ENCODE data around the gene RFX4. TPM values are rescaled to one million over a fixed set of nuclear protein-coding genes. Genes with fewer than 3 reads are reported as not detected.

Gene RFX4
- total RNA-seq = not detected
- long read RNA-seq = 0 reads

- intact Hi-C loops (cut with DNase I) = no loop called here
- DNase-seq (ENCODE audit: low spot score) = no peak
Observed at GRCh38 chr12:106582641-106583230, at the start of gene RFX4. Gene RFX4, plus strand, starts transcription at chr12:106583004. Its CDS starts 317 bp downstream, at chr12:106583321.

GRCh38 chr12:106541201-106541600 is 41.6 kb upstream of the RFX4 start:
- intact Hi-C loops (cut with DNase I) = no loop called here
- no peak for DNase-seq (ENCODE audit: low spot score)

DNA sequence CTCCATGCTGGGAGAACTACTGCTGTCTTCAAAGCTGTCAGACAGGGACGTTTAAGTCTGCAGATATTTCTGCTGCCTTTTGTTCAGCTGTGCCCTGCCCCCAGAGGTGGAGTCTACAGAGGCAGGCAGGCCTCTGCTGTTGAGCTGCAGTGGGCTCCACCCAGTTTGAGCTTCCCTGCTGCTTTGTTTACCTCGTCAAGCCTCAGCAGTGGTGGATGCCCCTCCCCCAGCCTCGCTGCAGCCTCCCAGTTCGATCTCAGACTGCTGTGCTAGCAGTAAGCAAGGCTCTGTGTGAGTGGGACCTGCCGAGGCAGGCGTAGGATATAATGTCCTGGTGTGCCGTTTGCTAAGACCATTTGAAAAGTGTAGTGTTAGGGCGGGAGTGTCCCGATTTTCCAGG is 31.4 kb upstream of the RFX4 start:
- no peak for DNase-seq (ENCODE audit: low spot score)
- intact Hi-C loops (cut with DNase I) = no loop called here

GRCh38 chr12:106552228-106552627 is 30.6 kb upstream of the RFX4 start:
- no peak for DNase-seq (ENCODE audit: low spot score)
- intact Hi-C loops (cut with DNase I) = no loop called here

- intact Hi-C loops (cut with DNase I) = no loop called here
- DNase-seq (ENCODE audit: low spot score) = no peak
Observed at GRCh38 chr12:106564678-106565329, 18.0 kb upstream of the RFX4 start.

DNA sequence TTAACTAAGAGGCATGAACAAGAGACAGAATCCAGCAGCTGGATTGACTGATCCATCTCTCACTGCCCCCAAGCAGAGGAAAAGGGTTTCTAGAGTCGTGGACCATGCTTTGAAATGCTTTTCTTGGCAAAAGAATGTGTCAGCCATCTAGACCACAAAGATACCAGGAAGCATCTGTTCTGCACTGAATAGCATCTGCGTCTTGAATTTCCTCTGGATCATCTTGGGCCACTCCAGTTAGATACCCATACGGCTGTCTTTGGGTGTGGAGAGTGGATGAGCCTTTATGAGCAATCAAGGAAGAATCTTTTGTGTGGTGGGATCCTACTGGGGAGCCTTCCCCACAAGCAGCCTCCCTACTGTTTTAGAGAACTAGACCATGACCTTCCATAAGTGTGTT is 16.0 kb upstream of the RFX4 start:
- intact Hi-C loops (cut with DNase I) = no loop called here
- DNase-seq (ENCODE audit: low spot score) = no peak

GRCh38 chr12:106573239-106573638 is 9.6 kb upstream of the RFX4 start:
- DNase-seq (ENCODE audit: low spot score) = no peak
- intact Hi-C loops (cut with DNase I) = no loop called here

GRCh38 chr12:106576848-106577247 is 6.0 kb upstream of the RFX4 start:
- intact Hi-C loops (cut with DNase I) = no loop called here

DNA sequence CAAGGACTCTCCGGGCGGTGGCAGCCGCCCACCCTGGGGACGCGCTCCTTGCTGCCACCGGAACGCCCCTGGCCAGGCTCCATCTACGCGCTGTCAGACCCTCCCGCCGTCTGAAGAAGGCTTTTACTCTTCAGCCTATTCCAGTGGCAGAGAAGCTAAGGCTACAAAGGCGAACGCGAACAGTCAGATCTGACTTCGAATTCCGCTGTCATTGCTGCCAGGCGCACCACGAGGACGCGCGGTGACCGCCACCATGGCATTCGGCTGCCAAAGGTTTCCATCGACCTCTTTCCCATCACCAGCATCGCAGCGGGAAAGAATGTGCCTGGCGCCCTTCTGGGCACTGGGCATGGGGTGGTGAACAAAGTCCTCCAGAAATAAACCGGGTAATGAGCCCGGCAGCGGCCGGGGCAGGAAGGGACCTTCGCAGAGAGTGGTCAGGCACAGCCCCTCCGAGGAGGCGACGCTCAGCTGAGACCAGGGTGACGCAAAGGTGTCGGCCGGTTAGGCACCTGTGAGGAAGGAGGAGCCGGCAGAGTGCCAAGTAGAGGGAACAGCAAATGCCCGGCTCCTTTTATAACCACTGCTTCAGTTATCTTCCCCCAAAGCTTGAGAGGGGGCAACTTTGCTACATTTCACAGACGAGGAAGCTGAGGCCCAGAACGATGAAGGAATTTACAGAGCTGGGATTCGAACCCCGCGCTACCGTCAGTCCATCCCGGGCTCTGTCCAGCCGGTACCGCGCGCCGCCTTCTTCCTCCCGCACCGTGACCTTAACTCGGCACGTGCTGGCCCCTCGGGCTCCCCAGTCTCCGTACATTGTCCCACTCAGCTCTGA is 1.9 kb upstream of the RFX4 start:
- DNase-seq (ENCODE audit: low spot score) = no peak
- intact Hi-C loops (cut with DNase I) = no loop called here

More at GRCh38 chr12:106576848-106577247, 6.0 kb upstream of the RFX4 start:
- no peak for DNase-seq (ENCODE audit: low spot score)

GRCh38 chr12:106581543-106582248 is 1.1 kb upstream of the RFX4 start:
- intact Hi-C loops (cut with DNase I) = no loop called here
- no peak for DNase-seq (ENCODE audit: low spot score)

DNA sequence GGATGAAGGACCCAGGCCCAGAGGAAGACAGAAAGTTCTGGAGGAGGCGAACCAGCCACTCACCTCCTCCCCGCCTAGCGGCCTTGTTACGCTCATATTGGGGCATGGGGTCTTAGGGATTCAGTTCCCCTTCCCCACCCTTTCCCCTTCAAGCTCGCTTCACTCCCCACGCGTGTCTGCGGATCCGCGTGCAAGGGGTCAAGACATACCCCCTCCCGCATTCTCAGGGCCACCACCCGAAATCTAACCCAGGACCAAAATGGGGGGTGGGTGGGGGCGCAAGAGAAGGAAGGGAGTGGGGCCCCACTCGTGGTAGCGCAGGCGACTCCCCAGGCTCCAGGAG is 584 bp upstream of the RFX4 start:
- intact Hi-C loops (cut with DNase I) = no loop called here
- DNase-seq (ENCODE audit: low spot score) = no peak

DNA sequence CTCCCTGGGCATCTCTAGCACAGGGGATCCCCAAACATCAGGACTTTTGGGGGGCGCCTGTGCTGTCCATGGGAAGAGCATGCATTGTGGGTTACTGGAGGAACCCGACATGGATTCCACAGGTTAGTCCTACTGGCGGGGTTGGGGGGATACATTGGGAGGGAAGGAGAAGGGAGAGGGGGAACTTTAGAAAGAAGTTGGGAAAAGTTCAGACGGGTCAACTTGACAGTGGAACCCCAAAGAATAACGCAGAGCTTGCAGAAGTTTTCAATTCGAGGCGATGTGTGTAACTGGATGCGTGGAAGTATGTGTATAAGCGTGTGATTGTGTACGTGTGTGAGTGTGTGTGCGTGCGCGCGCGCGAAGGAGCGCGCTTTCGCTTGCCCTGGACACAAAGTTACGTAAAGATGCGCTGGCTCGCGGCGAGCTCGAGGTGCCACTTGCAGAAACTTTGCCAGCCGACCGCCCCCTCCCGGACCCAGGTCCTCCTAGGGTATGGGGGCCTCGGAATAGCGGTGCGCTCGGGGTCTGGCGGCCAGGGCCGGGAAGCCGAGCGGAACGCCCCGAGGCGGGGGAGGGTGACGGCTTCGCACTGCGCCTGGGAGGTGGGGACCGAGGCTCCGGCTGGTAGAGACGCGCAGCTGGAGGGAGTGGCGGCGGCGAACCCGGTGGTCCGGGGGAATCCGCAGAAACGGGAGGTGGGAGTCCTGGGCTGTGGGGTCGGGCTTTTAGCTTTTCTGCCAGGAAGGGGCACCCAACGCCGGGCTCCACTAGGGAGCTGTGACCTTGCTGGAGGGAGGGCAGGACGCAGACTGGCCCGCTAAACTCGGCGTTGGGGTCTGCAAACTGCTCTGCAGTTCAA is 669 bp downstream of the RFX4 start:
- intact Hi-C loops (cut with DNase I) = no loop called here
- DNase-seq (ENCODE audit: low spot score) = no peak

DNA sequence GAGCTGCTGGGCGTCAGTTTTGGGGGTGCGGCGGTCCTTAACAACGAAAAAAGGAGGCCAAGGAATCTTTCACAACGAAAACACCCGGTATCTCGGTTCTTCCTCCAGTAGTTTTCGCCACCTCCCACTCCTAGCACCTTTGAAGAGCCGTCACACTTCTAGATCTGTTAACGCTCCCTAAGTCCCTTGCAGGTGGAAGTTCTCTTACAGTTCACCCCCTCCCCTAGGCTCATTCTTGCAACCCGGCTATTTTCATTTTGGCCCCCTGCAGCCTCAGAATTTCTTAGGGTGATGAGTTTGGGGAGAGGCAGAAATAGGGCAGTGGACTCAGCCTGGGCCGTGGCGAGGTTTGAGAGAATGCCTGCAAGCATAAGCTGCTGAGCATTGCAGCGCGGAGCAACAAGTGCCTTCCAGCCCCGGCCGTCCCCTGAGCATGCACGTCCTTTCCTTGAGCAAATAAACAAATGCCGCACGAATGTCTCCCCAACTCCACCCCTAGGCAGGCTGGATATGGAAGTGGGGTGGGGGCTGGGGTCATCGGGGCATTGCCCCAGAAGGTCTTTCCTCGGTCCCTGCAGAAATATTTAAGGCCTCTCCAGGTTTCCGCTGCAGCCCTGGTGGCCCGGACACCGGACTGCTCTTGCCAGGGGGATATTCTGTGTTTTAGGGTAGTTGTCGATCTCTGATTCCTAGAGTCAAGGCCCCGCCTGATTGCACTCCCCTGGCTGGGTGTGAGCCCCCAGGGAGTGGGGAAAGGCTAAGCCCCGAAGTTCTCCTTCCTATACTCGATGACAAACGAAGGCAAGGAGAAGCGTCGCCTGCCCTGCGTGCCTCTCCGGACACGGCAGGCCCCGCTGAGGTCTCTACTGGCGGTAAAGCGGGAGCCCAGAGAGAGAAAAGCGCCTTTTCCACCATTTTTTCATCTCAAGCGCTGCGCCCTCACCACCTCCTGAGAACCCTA is 1.6 kb downstream of the RFX4 start:
- intact Hi-C loops (cut with DNase I) = no loop called here
- no peak for DNase-seq (ENCODE audit: low spot score)

GRCh38 chr12:106585105-106585520 is 2.3 kb downstream of the RFX4 start:
- intact Hi-C loops (cut with DNase I) = no loop called here

DNA sequence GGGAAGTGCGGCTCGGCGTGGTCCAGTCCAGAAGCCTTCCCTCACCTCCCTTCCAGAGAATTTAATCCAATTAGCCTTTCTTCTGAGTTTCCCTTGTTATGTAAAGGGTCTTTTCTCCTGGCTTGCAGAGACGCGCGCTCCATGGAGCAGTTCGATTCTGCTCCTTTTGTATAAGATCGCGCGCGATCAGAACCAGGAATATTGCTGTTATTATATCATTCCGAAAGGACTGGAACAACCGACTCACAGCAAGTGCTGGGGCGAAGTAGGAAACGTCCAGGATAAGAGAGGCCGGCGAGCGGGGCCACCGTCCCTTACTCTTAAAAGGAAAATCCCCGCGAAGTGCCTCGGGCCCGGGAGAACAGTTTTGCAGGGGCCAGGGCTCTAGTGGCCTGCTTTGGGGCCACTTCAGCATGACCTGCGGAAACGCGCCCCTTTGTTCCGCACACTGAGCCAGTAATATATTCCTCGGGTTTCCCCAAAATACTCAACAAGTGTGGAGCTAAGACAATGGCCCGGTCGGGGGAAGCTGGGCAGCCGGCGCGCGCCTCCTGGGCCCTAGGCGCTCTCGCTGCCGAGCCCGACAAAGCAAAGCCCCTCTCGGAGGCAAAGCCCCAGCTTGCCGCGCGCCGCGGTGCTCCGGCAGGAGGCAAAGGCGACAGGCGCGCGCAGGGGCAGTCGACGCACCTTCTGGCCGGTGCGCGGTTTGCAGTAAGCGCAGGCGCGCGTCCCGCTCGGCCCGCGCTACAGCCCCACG is 2.9 kb downstream of the RFX4 start:
- intact Hi-C loops (cut with DNase I) = no loop called here
- no peak for DNase-seq (ENCODE audit: low spot score)

More at GRCh38 chr12:106585105-106585520, 2.3 kb downstream of the RFX4 start:
- DNase-seq (ENCODE audit: low spot score) = no peak

DNA sequence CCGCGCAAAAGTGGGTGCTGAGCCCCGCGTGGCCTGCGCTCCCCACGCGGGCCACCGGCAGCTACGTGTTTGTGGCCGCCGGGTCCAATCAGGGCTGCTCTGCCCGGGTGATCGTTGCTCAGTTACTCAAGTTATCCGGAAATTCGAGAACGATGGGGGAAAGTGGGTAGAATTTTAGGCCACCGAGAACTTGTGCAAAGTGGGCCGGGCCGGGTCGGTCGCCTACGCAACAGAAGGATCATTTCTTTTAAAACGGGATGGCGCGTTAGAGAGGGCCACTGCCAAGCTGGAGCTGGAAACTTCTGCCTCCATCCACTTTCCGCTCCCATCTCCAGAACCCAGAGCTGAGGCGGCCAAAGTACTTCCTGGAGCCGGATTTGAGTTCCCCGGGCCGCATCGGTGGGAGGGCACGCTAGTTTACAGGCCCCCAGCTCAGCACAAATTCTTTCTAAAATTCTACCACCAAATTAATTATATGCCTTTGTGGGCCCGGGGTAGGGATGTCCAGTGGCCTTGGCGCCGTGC is 3.5 kb downstream of the RFX4 start:
- DNase-seq (ENCODE audit: low spot score) = no peak

More for the DNA sequence above, 3.5 kb downstream of the RFX4 start:
- intact Hi-C loops (cut with DNase I) = no loop called here
